Parathyroid adenoma (tissue), 2 donors: ENCODE data around the gene ISY1.

ENCODE experiments used
- H2AFZ ChIP-seq: fragments of 300-600 bp; sonication (generic); one replicate; pipeline ENCODE4 v1.7.0; 2017; ENCODE audit warnings: antibody characterized with exemption, mild to moderate bottlenecking
- H3K27ac ChIP-seq: fragments of 300-600 bp; sonication (generic); one replicate; pipeline ENCODE4 v1.7.0; 2017
- H3K27me3 ChIP-seq: fragments of 300-600 bp; sonication (generic); one replicate; pipeline ENCODE4 v1.7.0; 2017; ENCODE audit warnings: low read length; ENCODE audit not compliant: control insufficient read depth, insufficient read depth
- H3K36me3 ChIP-seq: fragments of 300-600 bp; sonication (generic); one replicate; pipeline ENCODE4 v1.7.0; 2017; ENCODE audit warnings: low read length; ENCODE audit not compliant: control insufficient read depth, insufficient read depth
- H3K4me1 ChIP-seq: fragments of 300-600 bp; sonication (generic); one replicate; pipeline ENCODE4 v1.7.0; 2017; ENCODE audit warnings: control low read depth
- H3K4me2 ChIP-seq: fragments of 300-600 bp; sonication (generic); one replicate; pipeline ENCODE4 v1.7.0; 2017; ENCODE audit warnings: low read length
- H3K4me3 ChIP-seq: fragments of 300-600 bp; sonication (generic); one replicate; pipeline ENCODE4 v1.7.0; 2017; ENCODE audit warnings: low read depth, low read length
- H3K79me2 ChIP-seq: fragments of 300-600 bp; sonication (generic); one replicate; pipeline ENCODE4 v1.7.0; 2017; ENCODE audit warnings: control low read depth
- H3K9ac ChIP-seq: fragments of 300-600 bp; sonication (generic); one replicate; pipeline ENCODE4 v1.7.0; 2017; ENCODE audit warnings: mild to moderate bottlenecking
- H3K9me3 ChIP-seq: fragments of 300-600 bp; sonication (generic); one replicate; pipeline ENCODE4 v1.7.0; 2017; ENCODE audit warnings: low read length; ENCODE audit not compliant: control insufficient read depth
- TF ChIP-seq, protein P1 (sequence below): fragments of 300-600 bp; sonication (generic); IDR thresholded peaks from one replicate; pipeline ENCODE4 v1.7.0; 2017; ENCODE audit warnings: antibody characterized with exemption, mild to moderate bottlenecking
- donor health status: primary hyperparathyroidism.

Gene ISY1

DNA sequence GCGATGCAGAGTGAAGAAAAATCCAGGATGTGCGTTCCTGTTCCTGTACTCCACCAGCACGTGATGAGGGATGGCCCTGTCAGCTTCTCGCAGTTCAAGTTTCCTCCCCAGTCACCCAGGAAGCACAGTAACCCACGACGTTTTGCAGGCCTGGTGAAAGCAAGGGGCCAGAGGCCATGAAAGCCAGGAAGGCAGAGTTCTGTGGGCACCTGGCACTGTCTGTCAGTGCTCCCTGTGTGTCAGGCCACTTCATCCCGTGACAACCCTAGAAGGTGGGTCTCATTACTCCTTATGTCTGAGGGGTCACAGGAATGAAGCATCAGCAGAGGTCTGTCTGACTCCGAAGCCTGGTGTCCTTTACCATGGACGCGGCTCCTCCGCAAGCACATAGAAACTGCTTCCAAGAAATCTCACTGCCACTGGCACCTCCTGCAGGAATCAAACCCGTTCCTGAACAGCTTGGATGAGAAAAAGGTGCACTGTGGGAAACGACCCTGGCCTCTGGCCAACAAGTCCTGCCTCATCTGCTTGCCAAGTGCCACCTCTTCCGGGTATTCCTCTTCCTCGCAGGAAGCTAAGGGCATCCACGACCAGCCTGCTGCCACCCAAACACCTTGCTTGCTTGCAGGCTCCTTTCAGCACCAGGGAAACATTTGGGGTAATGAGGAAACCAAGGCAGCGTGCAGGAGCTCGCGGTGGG is 53.8 kb downstream of the ISY1 start:
- H3K4me1 ChIP-seq = no peaks in the 10 kb centered on the region
- H3K27me3 ChIP-seq = no peaks in the 10 kb centered on the region
- TF ChIP-seq, protein P1, sequence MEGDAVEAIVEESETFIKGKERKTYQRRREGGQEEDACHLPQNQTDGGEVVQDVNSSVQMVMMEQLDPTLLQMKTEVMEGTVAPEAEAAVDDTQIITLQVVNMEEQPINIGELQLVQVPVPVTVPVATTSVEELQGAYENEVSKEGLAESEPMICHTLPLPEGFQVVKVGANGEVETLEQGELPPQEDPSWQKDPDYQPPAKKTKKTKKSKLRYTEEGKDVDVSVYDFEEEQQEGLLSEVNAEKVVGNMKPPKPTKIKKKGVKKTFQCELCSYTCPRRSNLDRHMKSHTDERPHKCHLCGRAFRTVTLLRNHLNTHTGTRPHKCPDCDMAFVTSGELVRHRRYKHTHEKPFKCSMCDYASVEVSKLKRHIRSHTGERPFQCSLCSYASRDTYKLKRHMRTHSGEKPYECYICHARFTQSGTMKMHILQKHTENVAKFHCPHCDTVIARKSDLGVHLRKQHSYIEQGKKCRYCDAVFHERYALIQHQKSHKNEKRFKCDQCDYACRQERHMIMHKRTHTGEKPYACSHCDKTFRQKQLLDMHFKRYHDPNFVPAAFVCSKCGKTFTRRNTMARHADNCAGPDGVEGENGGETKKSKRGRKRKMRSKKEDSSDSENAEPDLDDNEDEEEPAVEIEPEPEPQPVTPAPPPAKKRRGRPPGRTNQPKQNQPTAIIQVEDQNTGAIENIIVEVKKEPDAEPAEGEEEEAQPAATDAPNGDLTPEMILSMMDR = no peak
- no peak overlapping the region for H2AFZ ChIP-seq
- peaks cover 77% of the 10 kb centered on the region for H3K79me2 ChIP-seq
- no peak overlapping the region for H3K4me2 ChIP-seq
- H3K36me3 ChIP-seq = no peaks in the 10 kb centered on the region
- H3K9ac ChIP-seq = no peak overlapping the region
- H3K4me3 ChIP-seq = no peak overlapping the region
- no peaks in the 10 kb centered on the region for H3K9me3 ChIP-seq
- no peak overlapping the region for H3K27ac ChIP-seq

DNA sequence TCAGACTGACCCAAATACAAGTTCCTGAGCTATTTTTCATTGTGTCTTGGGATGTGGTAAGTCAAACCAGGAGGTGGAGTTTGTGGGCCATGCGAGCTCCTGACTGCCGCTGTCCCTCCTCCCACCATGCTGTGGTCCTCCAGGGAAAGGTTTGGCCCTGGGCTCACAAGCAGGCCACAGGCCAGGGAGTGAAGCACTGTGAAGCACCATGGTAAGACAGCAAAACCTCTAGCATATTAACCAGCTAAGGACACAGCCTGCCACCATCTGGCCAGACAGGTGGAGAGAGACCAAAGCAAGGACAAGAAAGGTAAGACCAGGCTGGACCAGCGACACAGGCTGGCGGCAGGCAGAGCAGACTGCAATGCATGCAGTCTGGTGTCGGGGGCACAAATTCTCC is 54.5 kb downstream of the ISY1 start:
- Histone ChIP-seq H3K4me1 (no peaks in the 10 kb centered on the region), H3K79me2 (peaks cover 81% of the 10 kb centered on the region), H3K9ac (no peak overlapping the region), H2AFZ (no peak overlapping the region), H3K9me3 (no peaks in the 10 kb centered on the region), H3K4me2 (no peak overlapping the region), H3K36me3 (no peaks in the 10 kb centered on the region), H3K27ac (no peak overlapping the region), H3K4me3 (no peak overlapping the region), H3K27me3 (no peaks in the 10 kb centered on the region)
- TF ChIP-seq, protein P1 = no peak

DNA sequence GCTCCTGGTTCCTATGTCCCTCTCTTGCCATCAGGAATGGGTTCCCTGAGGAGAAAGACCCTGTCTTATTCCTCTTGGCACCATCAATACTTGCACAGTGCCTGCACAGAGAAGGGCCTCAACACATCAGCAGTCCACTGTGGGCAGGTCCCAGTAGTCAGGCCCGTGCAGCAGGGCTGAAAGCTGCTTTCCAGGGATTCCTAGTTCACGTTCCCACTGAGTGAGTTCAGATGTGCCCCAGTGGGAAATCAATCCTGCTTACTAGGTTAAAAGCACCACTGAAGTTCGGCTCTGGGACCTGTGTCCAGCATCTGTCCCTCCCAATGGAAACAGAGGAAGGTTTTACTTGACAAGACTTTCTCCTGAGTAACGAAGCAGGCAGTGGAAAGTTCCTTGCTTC is 55.0 kb downstream of the ISY1 start:
- Histone ChIP-seq H3K27ac (no peak overlapping the region), H3K27me3 (no peaks in the 10 kb centered on the region), H3K36me3 (no peaks in the 10 kb centered on the region), H3K4me1 (no peaks in the 10 kb centered on the region), H2AFZ (no peak overlapping the region), H3K9ac (no peak overlapping the region), H3K4me3 (no peak overlapping the region), H3K4me2 (no peak overlapping the region), H3K79me2 (peaks cover 78% of the 10 kb centered on the region), H3K9me3 (no peaks in the 10 kb centered on the region)
- TF ChIP-seq, protein P1 = no peak

DNA sequence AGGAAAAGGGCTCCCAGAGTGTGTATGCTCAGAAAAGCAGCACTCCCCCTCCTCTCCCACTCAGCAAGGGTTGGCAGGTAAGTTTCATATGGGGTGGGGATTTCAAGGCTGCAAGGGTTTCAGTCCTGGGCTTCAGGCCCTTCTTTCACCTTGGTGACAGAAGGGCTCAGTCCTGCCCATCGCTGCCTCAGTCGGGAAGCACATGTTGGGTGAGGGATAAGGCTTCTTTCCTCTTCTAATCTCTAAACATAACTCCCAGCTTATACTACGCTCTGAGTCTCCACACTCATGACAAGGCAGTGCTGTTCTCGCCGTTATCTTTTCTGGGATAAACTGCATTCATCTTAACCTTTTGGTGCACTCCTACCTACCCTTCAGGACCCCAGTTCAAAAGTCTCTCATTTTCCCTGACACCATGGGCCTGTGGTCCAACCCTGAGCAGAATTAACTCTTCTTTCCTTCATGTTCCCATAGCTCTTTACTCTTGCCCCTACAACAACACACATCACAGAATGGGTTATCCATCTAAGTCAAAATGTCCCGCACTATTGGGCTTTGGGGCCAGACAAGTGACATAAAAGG is 56.3 kb downstream of the ISY1 start:
- Histone ChIP-seq H3K9me3 (no peaks in the 10 kb centered on the region), H3K4me1 (no peaks in the 10 kb centered on the region), H3K36me3 (no peaks in the 10 kb centered on the region), H3K4me3 (no peak overlapping the region), H3K4me2 (no peak overlapping the region), H3K9ac (no peak overlapping the region), H3K79me2 (peaks cover 76% of the 10 kb centered on the region), H3K27me3 (no peaks in the 10 kb centered on the region), H3K27ac (no peak overlapping the region), H2AFZ (no peak overlapping the region)
- TF ChIP-seq, protein P1 = no peak

DNA sequence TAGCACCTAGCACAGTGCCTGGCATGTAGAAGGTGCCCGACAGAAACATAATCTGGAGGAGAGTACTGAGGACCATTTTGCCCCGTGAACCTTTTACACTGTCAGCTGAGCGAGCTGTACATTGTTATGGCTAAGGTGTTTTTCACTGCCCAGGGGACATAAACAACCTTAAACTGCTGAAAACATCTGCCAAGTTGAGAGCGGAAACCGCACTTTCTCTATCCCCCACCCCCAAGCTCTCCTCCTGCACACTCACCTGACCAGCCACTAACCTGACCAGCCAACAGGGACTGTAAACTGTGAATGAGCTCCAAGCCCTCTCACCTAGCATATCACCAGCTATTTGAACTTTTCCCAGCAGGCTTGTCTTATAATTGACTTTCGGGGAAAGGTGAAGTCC is 56.8 kb downstream of the ISY1 start:
- Histone ChIP-seq H3K36me3 (no peaks in the 10 kb centered on the region), H3K4me1 (no peaks in the 10 kb centered on the region), H3K4me2 (no peak overlapping the region), H3K27me3 (no peaks in the 10 kb centered on the region), H3K9ac (no peak overlapping the region), H2AFZ (no peak overlapping the region), H3K79me2 (peaks cover 72% of the 10 kb centered on the region), H3K4me3 (no peak overlapping the region), H3K9me3 (no peaks in the 10 kb centered on the region), H3K27ac (no peak overlapping the region)
- TF ChIP-seq, protein P1 = no peak
